Prostate gland (tissue), 2 donors: ENCODE measurements around the gene SRGAP1. TPM values are rescaled to one million over a fixed set of nuclear protein-coding genes. Genes with fewer than 3 reads are reported as not detected.
"Not testable (repeated sequence)": the region's sequence is repeated elsewhere in the genome, so short reads cannot be mapped to it uniquely, and the experiment has no call there.

Experiments
- DNase-seq: peaks from one replicate; pipeline ENCODE4 v3.0.0-alpha.2; 2019; ENCODE audit warnings: low spot score
- H3K27ac ChIP-seq, 2 donors: fragments of 200-600 bp; sonication (generic); 2 replicates each; pipeline ENCODE4 v1.5.1; 2017 to 2019
- H3K27me3 ChIP-seq: fragments of 200-600 bp; sonication (generic); replicated peaks from 2 replicates; pipeline ENCODE4 v1.5.1; 2019; ENCODE audit not compliant: insufficient read depth
- H3K36me3 ChIP-seq, 2 donors: fragments of 200-600 bp; sonication (generic); 1 replicate in 1 of 2; 2 replicates in 1 of 2; pipeline versions ENCODE4 v1.5.1 to v1.8.1; 2017 to 2019
- H3K4me1 ChIP-seq: fragments of 200-600 bp; sonication (generic); replicated peaks from 2 replicates; pipeline ENCODE4 v1.5.1; 2019
- H3K4me3 ChIP-seq, 2 donors: fragments of 200-600 bp; sonication (generic); 2 replicates each; pipeline ENCODE4 v1.5.1; 2017 to 2019
- H3K9me3 ChIP-seq: fragments of 200-600 bp; sonication (generic); 2 replicates; pipeline ENCODE4 v1.5.1; 2017
- CTCF ChIP-seq, 4 experiments: fragments of 200-600 bp in 2 of 4; fragments of 450-650 bp in 2 of 4; sonication (generic) in 2 of 4; IDR thresholded peaks; 1 replicate in 3 of 4; 2 replicates in 1 of 4; pipeline ENCODE4 v1.5.1; 2016 to 2019; ENCODE audit warnings: antibody characterized with exemption in 4 of 4, mild to moderate bottlenecking in 2 of 4, moderate library complexity in 2 of 4
- POLR2A ChIP-seq: fragments of 450-650 bp; IDR thresholded peaks from one replicate; pipeline ENCODE4 v1.6.1; 2016; ENCODE audit warnings: antibody characterized with exemption, mild to moderate bottlenecking
- POLR2AphosphoS5 ChIP-seq: sonication (generic); formaldehyde crosslinking; IDR thresholded peaks from one replicate; pipeline ENCODE4 v1.6.1; 2017; ENCODE audit warnings: antibody characterized with exemption
- WGBS: methylation state at CpG from one replicate; pipeline ENCODE4 v1.1.5; 2018; 5-methylcytosine and 5-hydroxymethylcytosine counted together
- intact Hi-C: fragments of 100-400 bp; cut with DNase I; formaldehyde crosslinking; loops from one replicate; pipeline ENCODE4 v1.14.2; 2022
- total RNA-seq, 2 donors: library from RNA; depleted of rRNA; stranded (reverse); fragments of >200 nt; gene quantifications; one replicate each; pipeline ENCODE4 v1.1.0, GENCODE V29; 2016

The SRGAP1 gene
- total RNA-seq, 2 donors from 2014 or later, result 4.6 to 16.1 TPM

- no peak overlapping the region for H3K27ac ChIP-seq
- H3K27me3 ChIP-seq, result no peaks in the 10 kb centered on the region
- no peaks in the 10 kb centered on the region for H3K9me3 ChIP-seq
- DNase-seq, result no peak
- intact Hi-C loops, result no loop called here
- H3K4me3 ChIP-seq, result no peak overlapping the region
- WGBS, result 78% methylated on average over 4 of the region's 4 CpGs
- H3K36me3 ChIP-seq, result no peaks in the 10 kb centered on the region
- no peaks in the 10 kb centered on the region for H3K4me1 ChIP-seq
- TF ChIP-seq POLR2A (no peak), CTCF (IDR thresholded peaks at IDR 0.05) (no peak), POLR2AphosphoS5 (no peak)
Observed at GRCh38 chr12:63876980-63877379, 32.5 kb downstream of the SRGAP1 start.

GRCh38 chr12:63877693-63878092 lies 33.2 kb downstream of the SRGAP1 start:
- no peaks in the 10 kb centered on the region for H3K9me3 ChIP-seq
- 85% methylated on average over 1 of the region's 1 CpG for WGBS
- H3K4me3 ChIP-seq, result no peak overlapping the region
- no peak overlapping the region for H3K27ac ChIP-seq
- H3K4me1 ChIP-seq, result no peaks in the 10 kb centered on the region
- H3K27me3 ChIP-seq, result no peaks in the 10 kb centered on the region
- no peak for TF ChIP-seq POLR2AphosphoS5
- TF ChIP-seq CTCF (IDR thresholded peaks at IDR 0.05), result no peak
- TF ChIP-seq POLR2A, result no peak
- H3K36me3 ChIP-seq, result no peaks in the 10 kb centered on the region
- intact Hi-C loops, result no loop called here
- DNase-seq, result no peak

- H3K4me1 ChIP-seq, H3K9me3 ChIP-seq, H3K27ac ChIP-seq, H3K27me3 ChIP-seq, DNase-seq, H3K36me3 ChIP-seq, H3K4me3 ChIP-seq, intact Hi-C loops: not testable (repeated sequence)
- 96% methylated on average over 9 of the region's 9 CpGs for WGBS
Observed at GRCh38 chr12:63880235-63880634, 35.7 kb downstream of the SRGAP1 start.

- Histone ChIP-seq H3K27me3 (no peaks in the 10 kb centered on the region), H3K27ac (no peak overlapping the region), H3K36me3 (no peaks in the 10 kb centered on the region), H3K4me3 (no peak overlapping the region), H3K9me3 (no peaks in the 10 kb centered on the region), H3K4me1 (no peaks in the 10 kb centered on the region)
- TF ChIP-seq POLR2AphosphoS5 (no peak), POLR2A (no peak), CTCF (IDR thresholded peaks at IDR 0.05) (no peak)
- 89% methylated on average over 6 of the region's 6 CpGs for WGBS
- intact Hi-C loops, result no loop called here
- DNase-seq, result no peak
Observed at GRCh38 chr12:63880742-63881263, 36.3 kb downstream of the SRGAP1 start.

GRCh38 chr12:63882844-63883243 lies 38.3 kb downstream of the SRGAP1 start:
- DNase-seq, result no peak
- Histone ChIP-seq H3K36me3 (no peaks in the 10 kb centered on the region), H3K4me1 (no peaks in the 10 kb centered on the region), H3K27ac (no peak overlapping the region), H3K4me3 (no peak overlapping the region), H3K27me3 (no peaks in the 10 kb centered on the region), H3K9me3 (no peaks in the 10 kb centered on the region)
- intact Hi-C loops, result no loop called here
- TF ChIP-seq POLR2A (no peak), CTCF (IDR thresholded peaks at IDR 0.05) (no peak), POLR2AphosphoS5 (no peak)
- 29% methylated on average over 2 of the region's 2 CpGs for WGBS
